Right lobe of liver (tissue), 4 donors: Measurements from ENCODE around the gene ENOX1.

ENCODE experiments used
- CTCF ChIP-seq, 4 donors: fragments of 200-600 bp in 3 of 4; fragments of 450-650 bp in 1 of 4; IDR thresholded peaks; one replicate each; pipeline versions ENCODE4 v1.5.1 to v1.8.0; 2016 to 2022; ENCODE audit warnings: antibody characterized with exemption in 4 of 4, mild to moderate bottlenecking in 2 of 4
- POLR2A ChIP-seq: fragments of 450-650 bp; IDR thresholded peaks from one replicate; pipeline ENCODE4 v1.6.1; 2017; ENCODE audit warnings: antibody characterized with exemption, mild to moderate bottlenecking
- donor health status: DM: no; HTN: no; CAD: no.
- donor health status: DM: no; HTN: no; CAD: no.
- donor health status: DM: no; HTN: yes; CAD: no.

- TF ChIP-seq CTCF (IDR thresholded peaks at IDR 0.05) (no peak), POLR2A (no peak)
Measured at GRCh38 chr13:43489233-43489632, 297.5 kb downstream of the ENOX1 start.
